ENCODE results near the gene CTNNA3.

Gene CTNNA3

GRCh38 chr10:66882271-66882670 lies 813.7 kb downstream of the CTNNA3 start:
- H3K27me3 Mint-ChIP-seq, result peaks cover 1% of the 10 kb centered on the region
- H3K4me3 Mint-ChIP-seq, result no peak overlapping the region
- no peaks in the 10 kb centered on the region for H3K4me1 Mint-ChIP-seq (ENCODE audit: low read depth)
- H3K36me3 Mint-ChIP-seq, result no peaks in the 10 kb centered on the region
- H3K27ac Mint-ChIP-seq, result no peak overlapping the region
- peaks cover 6% of the 10 kb centered on the region for H3K9me3 Mint-ChIP-seq (ENCODE audit: low read depth)

- Mint-ChIP-seq H3K27me3 (peaks cover 1% of the 10 kb centered on the region), H3K4me1 (ENCODE audit: low read depth) (no peaks in the 10 kb centered on the region), H3K4me3 (no peak overlapping the region), H3K9me3 (ENCODE audit: low read depth) (peaks cover 6% of the 10 kb centered on the region), H3K27ac (no peak overlapping the region), H3K36me3 (no peaks in the 10 kb centered on the region)
Measured at GRCh38 chr10:66881814-66882213, 814.2 kb downstream of the CTNNA3 start.

- H3K27me3 Mint-ChIP-seq, result peaks cover 1% of the 10 kb centered on the region
- no peak overlapping the region for H3K27ac Mint-ChIP-seq
- H3K4me3 Mint-ChIP-seq, result no peak overlapping the region
- H3K4me1 Mint-ChIP-seq (ENCODE audit: low read depth), result no peaks in the 10 kb centered on the region
- no peaks in the 10 kb centered on the region for H3K36me3 Mint-ChIP-seq
- H3K9me3 Mint-ChIP-seq (ENCODE audit: low read depth), result peaks cover 2% of the 10 kb centered on the region
Measured at GRCh38 chr10:66880826-66881225, 815.2 kb downstream of the CTNNA3 start.

GRCh38 chr10:66880292-66880691 lies 815.7 kb downstream of the CTNNA3 start:
- Mint-ChIP-seq H3K4me1 (ENCODE audit: low read depth) (no peaks in the 10 kb centered on the region), H3K27ac (no peak overlapping the region), H3K9me3 (ENCODE audit: low read depth) (no peaks in the 10 kb centered on the region), H3K4me3 (no peak overlapping the region), H3K27me3 (peaks cover 1% of the 10 kb centered on the region), H3K36me3 (no peaks in the 10 kb centered on the region)

- no peaks in the 10 kb centered on the region for H3K36me3 Mint-ChIP-seq
- no peaks in the 10 kb centered on the region for H3K4me1 Mint-ChIP-seq (ENCODE audit: low read depth)
- no peak overlapping the region for H3K27ac Mint-ChIP-seq
- H3K9me3 Mint-ChIP-seq (ENCODE audit: low read depth), result no peaks in the 10 kb centered on the region
- peaks cover 1% of the 10 kb centered on the region for H3K27me3 Mint-ChIP-seq
- no peak overlapping the region for H3K4me3 Mint-ChIP-seq
Measured at GRCh38 chr10:66877361-66877760, 818.6 kb downstream of the CTNNA3 start.

GRCh38 chr10:66869635-66870034 lies 826.4 kb downstream of the CTNNA3 start:
- H3K9me3 Mint-ChIP-seq (ENCODE audit: low read depth), result no peaks in the 10 kb centered on the region
- H3K36me3 Mint-ChIP-seq, result no peaks in the 10 kb centered on the region
- H3K27ac Mint-ChIP-seq, result no peak overlapping the region
- H3K4me1 Mint-ChIP-seq (ENCODE audit: low read depth), result no peaks in the 10 kb centered on the region
- H3K27me3 Mint-ChIP-seq, result no peaks in the 10 kb centered on the region
- no peak overlapping the region for H3K4me3 Mint-ChIP-seq

GRCh38 chr10:66862687-66863258 lies 833.2 kb downstream of the CTNNA3 start:
- Mint-ChIP-seq H3K27me3 (no peaks in the 10 kb centered on the region), H3K4me3 (no peak overlapping the region), H3K4me1 (ENCODE audit: low read depth) (no peaks in the 10 kb centered on the region), H3K36me3 (no peaks in the 10 kb centered on the region), H3K27ac (no peak overlapping the region), H3K9me3 (ENCODE audit: low read depth) (peaks cover 1% of the 10 kb centered on the region)

- H3K27me3 Mint-ChIP-seq, result no peaks in the 10 kb centered on the region
- H3K36me3 Mint-ChIP-seq, result no peaks in the 10 kb centered on the region
- no peak overlapping the region for H3K27ac Mint-ChIP-seq
- no peaks in the 10 kb centered on the region for H3K4me1 Mint-ChIP-seq (ENCODE audit: low read depth)
- peaks cover 4% of the 10 kb centered on the region for H3K9me3 Mint-ChIP-seq (ENCODE audit: low read depth)
- H3K4me3 Mint-ChIP-seq, result no peak overlapping the region
Measured at GRCh38 chr10:66860376-66860945, 835.5 kb downstream of the CTNNA3 start.

GRCh38 chr10:66852811-66853210 lies 843.2 kb downstream of the CTNNA3 start:
- H3K4me3 Mint-ChIP-seq, result no peak overlapping the region
- no peaks in the 10 kb centered on the region for H3K4me1 Mint-ChIP-seq (ENCODE audit: low read depth)
- H3K27ac Mint-ChIP-seq, result no peak overlapping the region
- H3K9me3 Mint-ChIP-seq (ENCODE audit: low read depth), result peaks cover 9% of the 10 kb centered on the region
- no peaks in the 10 kb centered on the region for H3K27me3 Mint-ChIP-seq
- no peaks in the 10 kb centered on the region for H3K36me3 Mint-ChIP-seq

GRCh38 chr10:66848856-66849255 lies 847.1 kb downstream of the CTNNA3 start:
- no peak overlapping the region for H3K27ac Mint-ChIP-seq
- peaks cover 6% of the 10 kb centered on the region for H3K9me3 Mint-ChIP-seq (ENCODE audit: low read depth)
- H3K4me1 Mint-ChIP-seq (ENCODE audit: low read depth), result no peaks in the 10 kb centered on the region
- no peaks in the 10 kb centered on the region for H3K36me3 Mint-ChIP-seq
- H3K27me3 Mint-ChIP-seq, result no peaks in the 10 kb centered on the region
- no peak overlapping the region for H3K4me3 Mint-ChIP-seq

- no peaks in the 10 kb centered on the region for H3K36me3 Mint-ChIP-seq
- H3K4me3 Mint-ChIP-seq, result no peak overlapping the region
- no peaks in the 10 kb centered on the region for H3K4me1 Mint-ChIP-seq (ENCODE audit: low read depth)
- no peaks in the 10 kb centered on the region for H3K27me3 Mint-ChIP-seq
- H3K9me3 Mint-ChIP-seq (ENCODE audit: low read depth), result no peaks in the 10 kb centered on the region
- H3K27ac Mint-ChIP-seq, result no peak overlapping the region
Measured at GRCh38 chr10:66844176-66844942, 851.6 kb downstream of the CTNNA3 start.

GRCh38 chr10:66843396-66843795 lies 852.6 kb downstream of the CTNNA3 start:
- H3K36me3 Mint-ChIP-seq, result no peaks in the 10 kb centered on the region
- no peak overlapping the region for H3K27ac Mint-ChIP-seq
- no peaks in the 10 kb centered on the region for H3K27me3 Mint-ChIP-seq
- no peak overlapping the region for H3K4me3 Mint-ChIP-seq
- no peaks in the 10 kb centered on the region for H3K4me1 Mint-ChIP-seq (ENCODE audit: low read depth)
- no peaks in the 10 kb centered on the region for H3K9me3 Mint-ChIP-seq (ENCODE audit: low read depth)

- Mint-ChIP-seq H3K27ac (no peak overlapping the region), H3K4me1 (ENCODE audit: low read depth) (no peaks in the 10 kb centered on the region), H3K4me3 (no peak overlapping the region), H3K36me3 (no peaks in the 10 kb centered on the region), H3K27me3 (no peaks in the 10 kb centered on the region), H3K9me3 (ENCODE audit: low read depth) (no peaks in the 10 kb centered on the region)
Measured at GRCh38 chr10:66842867-66843266, 853.1 kb downstream of the CTNNA3 start.

GRCh38 chr10:66842371-66842770 lies 853.6 kb downstream of the CTNNA3 start:
- Mint-ChIP-seq H3K4me1 (ENCODE audit: low read depth) (no peaks in the 10 kb centered on the region), H3K36me3 (no peaks in the 10 kb centered on the region), H3K27me3 (no peaks in the 10 kb centered on the region), H3K27ac (no peak overlapping the region), H3K9me3 (ENCODE audit: low read depth) (no peaks in the 10 kb centered on the region), H3K4me3 (no peak overlapping the region)

GRCh38 chr10:66838656-66839055 lies 857.3 kb downstream of the CTNNA3 start:
- no peak overlapping the region for H3K4me3 Mint-ChIP-seq
- no peaks in the 10 kb centered on the region for H3K36me3 Mint-ChIP-seq
- H3K4me1 Mint-ChIP-seq (ENCODE audit: low read depth), result no peaks in the 10 kb centered on the region
- H3K27ac Mint-ChIP-seq, result no peak overlapping the region
- H3K27me3 Mint-ChIP-seq, result no peaks in the 10 kb centered on the region
- H3K9me3 Mint-ChIP-seq (ENCODE audit: low read depth), result peaks cover 3% of the 10 kb centered on the region
